ENCODE data around the gene SYNJ1.
"Not testable (repeated sequence)": the region's sequence is repeated elsewhere in the genome, so short reads cannot be mapped to it uniquely, and the experiment has no call there.

Gene SYNJ1

DNA sequence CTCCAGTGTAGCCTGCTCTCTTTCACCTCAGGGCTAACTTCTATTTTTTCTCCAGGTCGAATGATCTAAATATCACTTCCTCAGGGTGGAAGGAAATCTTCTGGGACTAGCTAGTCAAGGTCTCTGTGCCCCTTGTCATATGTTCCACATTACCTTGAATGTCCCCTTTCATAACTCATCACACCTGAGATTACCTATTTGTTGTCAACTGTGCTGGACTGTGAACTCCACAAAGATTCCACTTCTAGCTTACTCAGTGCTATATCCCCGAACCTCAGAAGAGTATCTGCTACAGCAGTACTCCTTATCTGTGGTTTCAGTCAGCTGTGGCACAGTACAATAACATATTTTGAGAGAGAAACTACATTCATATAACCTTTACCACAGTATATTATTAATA is 14.6 kb upstream of the SYNJ1 start:
- Histone ChIP-seq H3K9me3 (ENCODE audit: control insufficient read depth, insufficient read depth, low read length) (no peaks in the 10 kb centered on the region), H3K9me2 (replicated peaks; ENCODE audit: control insufficient read depth, low read length) (no peaks in the 10 kb centered on the region), H3K36me3 (ENCODE audit: control insufficient read depth, low read length) (peaks cover 94% of the 10 kb centered on the region), H4K20me1 (ENCODE audit: control insufficient read depth, insufficient read depth, low read depth, low read length) (0 out of 2 replicates have a peak, but pooled peaks cover 4% of the 10 kb centered on the region), H3K4me2 (ENCODE audit: low read length) (no peak overlapping the region), H3K79me2 (ENCODE audit: control insufficient read depth, low read length) (peaks cover 8% of the 10 kb centered on the region), H3F3A (ENCODE audit: control insufficient read depth, insufficient read depth) (no peaks in the 10 kb centered on the region), H3K27ac (ENCODE audit: low read depth, low read length) (no peak overlapping the region), H3K4me1 (ENCODE audit: control insufficient read depth, low read length) (no peaks in the 10 kb centered on the region), H3K27me3 (ENCODE audit: control insufficient read depth, low read length) (no peaks in the 10 kb centered on the region), H3K4me3 (ENCODE audit: low read length) (no peak overlapping the region)
- TF ChIP-seq EZH2phosphoT487 (IDR thresholded peaks at IDR 0.05; ENCODE audit: borderline replicate concordance, low read length): no peak
- TF ChIP-seq, protein P1, sequence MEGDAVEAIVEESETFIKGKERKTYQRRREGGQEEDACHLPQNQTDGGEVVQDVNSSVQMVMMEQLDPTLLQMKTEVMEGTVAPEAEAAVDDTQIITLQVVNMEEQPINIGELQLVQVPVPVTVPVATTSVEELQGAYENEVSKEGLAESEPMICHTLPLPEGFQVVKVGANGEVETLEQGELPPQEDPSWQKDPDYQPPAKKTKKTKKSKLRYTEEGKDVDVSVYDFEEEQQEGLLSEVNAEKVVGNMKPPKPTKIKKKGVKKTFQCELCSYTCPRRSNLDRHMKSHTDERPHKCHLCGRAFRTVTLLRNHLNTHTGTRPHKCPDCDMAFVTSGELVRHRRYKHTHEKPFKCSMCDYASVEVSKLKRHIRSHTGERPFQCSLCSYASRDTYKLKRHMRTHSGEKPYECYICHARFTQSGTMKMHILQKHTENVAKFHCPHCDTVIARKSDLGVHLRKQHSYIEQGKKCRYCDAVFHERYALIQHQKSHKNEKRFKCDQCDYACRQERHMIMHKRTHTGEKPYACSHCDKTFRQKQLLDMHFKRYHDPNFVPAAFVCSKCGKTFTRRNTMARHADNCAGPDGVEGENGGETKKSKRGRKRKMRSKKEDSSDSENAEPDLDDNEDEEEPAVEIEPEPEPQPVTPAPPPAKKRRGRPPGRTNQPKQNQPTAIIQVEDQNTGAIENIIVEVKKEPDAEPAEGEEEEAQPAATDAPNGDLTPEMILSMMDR (IDR thresholded peaks at IDR 0.05; ENCODE audit: low read depth, low read length, poor library complexity, severe bottlenecking): no peak

DNA sequence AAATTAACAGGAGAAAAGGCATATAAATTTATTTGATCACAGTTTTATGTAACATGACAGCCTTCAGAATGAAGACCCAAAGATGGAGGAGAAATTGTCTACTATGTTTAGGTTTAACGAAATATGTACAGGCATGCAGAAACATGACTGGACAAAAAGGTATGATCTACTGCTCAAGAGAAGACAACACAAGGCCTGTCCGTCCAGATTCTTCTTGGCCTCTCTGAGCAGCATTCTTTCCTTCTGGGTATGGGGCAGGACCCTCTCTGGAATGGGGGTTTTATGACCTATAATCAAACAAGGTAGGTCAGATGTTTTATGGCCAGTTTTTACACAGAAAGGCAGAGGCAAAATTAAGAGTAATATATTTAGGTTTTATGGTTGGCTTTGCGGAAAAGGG is 13.5 kb upstream of the SYNJ1 start:
- Histone ChIP-seq H3K27ac (ENCODE audit: low read depth, low read length) (no peak overlapping the region), H3K4me1 (ENCODE audit: control insufficient read depth, low read length) (no peaks in the 10 kb centered on the region), H3K4me3 (ENCODE audit: low read length) (no peak overlapping the region), H3K36me3 (ENCODE audit: control insufficient read depth, low read length) (peaks cover 91% of the 10 kb centered on the region), H4K20me1 (ENCODE audit: control insufficient read depth, insufficient read depth, low read depth, low read length) (0 out of 2 replicates have a peak, but pooled peaks cover 4% of the 10 kb centered on the region), H3K9me2 (replicated peaks; ENCODE audit: control insufficient read depth, low read length) (no peaks in the 10 kb centered on the region), H3K4me2 (ENCODE audit: low read length) (no peak overlapping the region), H3K27me3 (ENCODE audit: control insufficient read depth, low read length) (no peaks in the 10 kb centered on the region), H3K9me3 (ENCODE audit: control insufficient read depth, insufficient read depth, low read length) (no peaks in the 10 kb centered on the region), H3K79me2 (ENCODE audit: control insufficient read depth, low read length) (peaks cover 3% of the 10 kb centered on the region; the same call in 1 of the 2 replicates), H3F3A (ENCODE audit: control insufficient read depth, insufficient read depth) (0 out of 2 replicates have a peak, but pooled peaks cover 3% of the 10 kb centered on the region)
- TF ChIP-seq, protein P1 (IDR thresholded peaks at IDR 0.05; ENCODE audit: low read depth, low read length, poor library complexity, severe bottlenecking): no peak
- no peak for TF ChIP-seq EZH2phosphoT487 (IDR thresholded peaks at IDR 0.05; ENCODE audit: borderline replicate concordance, low read length)

DNA sequence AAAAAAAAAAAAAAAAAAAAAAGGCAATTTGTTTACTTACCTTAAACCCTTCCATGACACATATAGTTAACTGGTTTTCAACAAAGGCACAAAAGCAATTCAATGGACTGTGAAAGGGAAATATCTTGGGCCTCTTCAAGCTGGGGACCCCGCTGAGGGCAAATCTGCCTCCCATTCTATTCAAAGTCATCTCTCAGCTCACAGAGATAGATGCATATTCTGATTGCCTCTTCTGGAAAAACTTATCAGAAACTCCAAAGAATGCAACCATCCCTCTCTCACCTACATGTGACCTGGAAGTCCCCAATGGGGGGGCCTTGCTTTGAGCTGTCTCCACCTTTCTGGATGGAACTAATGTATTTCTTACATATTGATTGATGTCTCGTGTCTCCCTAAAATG is 12.1 kb upstream of the SYNJ1 start:
- Histone ChIP-seq H3K36me3 (ENCODE audit: control insufficient read depth, low read length) (peaks cover 87% of the 10 kb centered on the region), H4K20me1 (ENCODE audit: control insufficient read depth, insufficient read depth, low read depth, low read length) (no peaks in the 10 kb centered on the region), H3K4me3 (ENCODE audit: low read length) (no peak overlapping the region)

DNA sequence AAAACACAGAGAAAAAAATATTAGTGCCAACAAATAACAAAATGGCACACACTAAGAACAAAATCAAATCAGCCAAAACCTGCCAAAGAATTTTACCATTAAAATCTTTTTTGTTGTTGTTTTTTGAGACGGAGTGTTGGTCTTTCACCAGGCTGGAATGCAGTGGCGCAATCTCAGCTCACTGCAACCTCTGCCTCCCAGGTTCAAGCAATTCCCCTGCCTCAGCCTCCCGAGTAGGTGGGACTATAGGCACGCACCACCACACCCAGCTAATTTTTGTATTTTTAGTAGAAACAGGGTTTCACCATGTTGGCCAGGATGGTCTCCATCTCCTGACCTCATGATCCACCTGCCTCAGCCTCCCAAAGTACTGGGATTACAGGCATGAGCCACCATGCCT is 8.3 kb upstream of the SYNJ1 start:
- not testable (repeated sequence) for H3K4me2 ChIP-seq (ENCODE audit: low read length); H3K9me2 ChIP-seq (replicated peaks; ENCODE audit: control insufficient read depth, low read length); H3K9me3 ChIP-seq (ENCODE audit: control insufficient read depth, insufficient read depth, low read length); H3K27me3 ChIP-seq (ENCODE audit: control insufficient read depth, low read length); H4K20me1 ChIP-seq (ENCODE audit: control insufficient read depth, insufficient read depth, low read depth, low read length); H3K27ac ChIP-seq (ENCODE audit: low read depth, low read length); H3K79me2 ChIP-seq (ENCODE audit: control insufficient read depth, low read length); H3K4me3 ChIP-seq (ENCODE audit: low read length); H3K4me1 ChIP-seq (ENCODE audit: control insufficient read depth, low read length)
- Histone ChIP-seq H3K36me3 (ENCODE audit: control insufficient read depth, low read length) (peaks cover 71% of the 10 kb centered on the region), H3F3A (ENCODE audit: control insufficient read depth, insufficient read depth) (peaks cover 17% of the 10 kb centered on the region; the same call in 1 of the 2 replicates)

More for the DNA sequence above, 12.1 kb upstream of the SYNJ1 start:
- no peak overlapping the region for H3K27ac ChIP-seq (ENCODE audit: low read depth, low read length)
- no peaks in the 10 kb centered on the region for H3K4me1 ChIP-seq (ENCODE audit: control insufficient read depth, low read length)
- H3F3A ChIP-seq (ENCODE audit: control insufficient read depth, insufficient read depth): 0 out of 2 replicates have a peak, but pooled peaks cover 3% of the 10 kb centered on the region
- no peak overlapping the region for H3K4me2 ChIP-seq (ENCODE audit: low read length)
- no peaks in the 10 kb centered on the region for H3K9me2 ChIP-seq (replicated peaks; ENCODE audit: control insufficient read depth, low read length)
- H3K79me2 ChIP-seq (ENCODE audit: control insufficient read depth, low read length): no peaks in the 10 kb centered on the region
- TF ChIP-seq, protein P1 (IDR thresholded peaks at IDR 0.05; ENCODE audit: low read depth, low read length, poor library complexity, severe bottlenecking): no peak
- no peak for TF ChIP-seq EZH2phosphoT487 (IDR thresholded peaks at IDR 0.05; ENCODE audit: borderline replicate concordance, low read length)
- no peaks in the 10 kb centered on the region for H3K9me3 ChIP-seq (ENCODE audit: control insufficient read depth, insufficient read depth, low read length)
- H3K27me3 ChIP-seq (ENCODE audit: control insufficient read depth, low read length): no peaks in the 10 kb centered on the region
